GM18868 (cell line): ENCODE data around the gene CLEC2A.
"Not testable (repeated sequence)": the region's sequence is repeated elsewhere in the genome, so short reads cannot be mapped to it uniquely, and the experiment has no call there.

Experiments used
- ATAC-seq: cut with Tn5 transposase; IDR thresholded peaks from one replicate; pipeline ENCODE4 v1.9.1; 2021; ENCODE audit warnings: mild to moderate bottlenecking, moderate library complexity; ENCODE audit not compliant: unreplicated experiment

The CLEC2A gene

GRCh38 chr12:9883175-9883574 is 49.0 kb downstream of the CLEC2A start:
- no peak for ATAC-seq

- ATAC-seq = no peak
Observed at GRCh38 chr12:9881988-9882387, 50.2 kb downstream of the CLEC2A start.

GRCh38 chr12:9881246-9881645 is 50.9 kb downstream of the CLEC2A start, which contains the start of gene KLRF2:
TSS of gene KLRF2 (plus strand) at chr12:9881489. CDS start at chr12:9881596, 107 bp downstream.
- no peak for ATAC-seq

- ATAC-seq = no peak
Observed at GRCh38 chr12:9880532-9881078, 51.6 kb downstream of the CLEC2A start.

- not testable (repeated sequence) for ATAC-seq
Observed at GRCh38 chr12:9876120-9876519, 56.0 kb downstream of the CLEC2A start.

GRCh38 chr12:9872742-9873141 is 59.4 kb downstream of the CLEC2A start:
- ATAC-seq = no peak

GRCh38 chr12:9872162-9872561 is 60.0 kb downstream of the CLEC2A start:
- no peak for ATAC-seq

- no peak for ATAC-seq
Observed at GRCh38 chr12:9870286-9870866, 61.8 kb downstream of the CLEC2A start.

- ATAC-seq = peak; percentile 50
Observed at GRCh38 chr12:9869307-9870161, 62.6 kb downstream of the CLEC2A start, which contains the start of gene CLEC2B. TSS of gene CLEC2B (minus strand) at chr12:9869354.

GRCh38 chr12:9868951-9869306 is 63.2 kb downstream of the CLEC2A start:
- ATAC-seq = no peak

- ATAC-seq = no peak
Observed at GRCh38 chr12:9868311-9868801, 63.8 kb downstream of the CLEC2A start.

- no peak for ATAC-seq
Observed at GRCh38 chr12:9867531-9867930, 64.6 kb downstream of the CLEC2A start.

GRCh38 chr12:9866860-9867269 is 65.3 kb downstream of the CLEC2A start:
- no peak for ATAC-seq

- no peak for ATAC-seq
Observed at GRCh38 chr12:9864913-9865675, 67.1 kb downstream of the CLEC2A start.
